Fibroblast of mammary gland (primary cell): ENCODE data around the gene PTPN21.
A peak's percentile ranks its signal among the peaks of the same experiment; 100 is the strongest.

Experiments
- DNase-seq: peaks from one replicate; pipeline ENCODE4 v3.0.0-alpha.2; 2010; ENCODE audit warnings: low read depth
- H3K4me3 ChIP-seq: 2 replicates; pipeline ENCODE4 v1.5.1; 2011; ENCODE audit warnings: low read depth, mild to moderate bottlenecking, low read length, moderate library complexity; ENCODE audit not compliant: control insufficient read depth
- TF ChIP-seq, protein P1 (sequence below): conservative IDR thresholded peaks from 2 replicates; pipeline ENCODE4 v1.5.1; 2011; ENCODE audit warnings: low read depth, low read length, inconsistent platforms; ENCODE audit not compliant: control insufficient read depth, insufficient read depth

The PTPN21 gene

DNA sequence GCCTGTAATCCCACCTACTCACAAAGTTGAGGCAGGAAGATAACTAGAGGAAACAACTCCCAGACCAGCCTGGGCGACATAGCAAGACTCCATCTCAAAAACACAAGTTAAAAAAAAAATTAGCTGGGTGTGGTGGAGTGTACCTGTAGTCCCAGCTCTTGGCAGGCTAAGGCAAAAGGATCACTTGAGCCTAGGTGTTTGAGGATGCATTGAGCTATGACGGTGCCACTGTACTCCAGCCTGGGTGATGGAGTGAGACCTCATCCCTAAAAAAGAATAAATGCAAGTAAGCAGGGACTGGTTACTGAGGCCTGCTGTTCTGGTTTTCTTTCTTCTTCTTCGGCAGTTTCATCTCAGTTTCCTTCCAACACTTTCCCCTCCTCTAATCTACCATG is 7.4 kb downstream of the PTPN21 start:
- H3K4me3 ChIP-seq, result no peak overlapping the region
- DNase-seq, result no peak
- TF ChIP-seq, protein P1, sequence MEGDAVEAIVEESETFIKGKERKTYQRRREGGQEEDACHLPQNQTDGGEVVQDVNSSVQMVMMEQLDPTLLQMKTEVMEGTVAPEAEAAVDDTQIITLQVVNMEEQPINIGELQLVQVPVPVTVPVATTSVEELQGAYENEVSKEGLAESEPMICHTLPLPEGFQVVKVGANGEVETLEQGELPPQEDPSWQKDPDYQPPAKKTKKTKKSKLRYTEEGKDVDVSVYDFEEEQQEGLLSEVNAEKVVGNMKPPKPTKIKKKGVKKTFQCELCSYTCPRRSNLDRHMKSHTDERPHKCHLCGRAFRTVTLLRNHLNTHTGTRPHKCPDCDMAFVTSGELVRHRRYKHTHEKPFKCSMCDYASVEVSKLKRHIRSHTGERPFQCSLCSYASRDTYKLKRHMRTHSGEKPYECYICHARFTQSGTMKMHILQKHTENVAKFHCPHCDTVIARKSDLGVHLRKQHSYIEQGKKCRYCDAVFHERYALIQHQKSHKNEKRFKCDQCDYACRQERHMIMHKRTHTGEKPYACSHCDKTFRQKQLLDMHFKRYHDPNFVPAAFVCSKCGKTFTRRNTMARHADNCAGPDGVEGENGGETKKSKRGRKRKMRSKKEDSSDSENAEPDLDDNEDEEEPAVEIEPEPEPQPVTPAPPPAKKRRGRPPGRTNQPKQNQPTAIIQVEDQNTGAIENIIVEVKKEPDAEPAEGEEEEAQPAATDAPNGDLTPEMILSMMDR, result no peak

DNA sequence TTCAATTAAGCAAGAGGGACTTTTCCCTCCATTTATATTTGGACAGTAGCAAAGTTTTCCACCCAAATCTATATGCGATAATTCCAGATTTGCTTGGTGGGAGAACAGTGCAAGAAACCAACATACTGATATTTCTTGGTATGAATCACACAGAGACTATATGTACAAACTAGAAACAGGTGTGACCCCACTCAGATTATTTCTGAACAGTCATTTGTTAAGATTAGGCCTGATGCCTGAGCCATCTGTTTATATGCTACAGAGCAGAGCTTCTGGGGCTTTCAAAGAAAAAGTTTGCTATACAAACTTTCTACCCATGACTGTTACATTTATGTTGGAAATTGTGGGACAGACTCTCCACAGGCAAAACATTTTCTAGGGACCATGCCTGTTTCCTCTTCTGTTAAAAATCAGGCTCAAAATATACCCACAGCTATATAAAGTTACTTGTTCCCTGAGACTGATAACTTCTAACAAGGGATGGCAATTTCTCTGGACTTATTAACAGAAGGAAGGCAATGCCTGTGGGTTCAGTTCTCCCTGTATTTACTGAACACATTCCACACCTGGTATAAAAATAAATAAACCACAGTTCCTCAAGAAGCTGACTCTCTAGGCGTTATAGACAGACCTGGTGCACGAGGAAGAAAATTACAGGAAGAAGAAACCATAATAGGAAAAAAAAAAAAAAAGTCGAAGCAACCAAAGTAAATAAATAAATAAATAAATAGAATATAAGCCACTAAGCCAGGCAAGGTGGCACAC is 8.0 kb downstream of the PTPN21 start:
- DNase-seq, result peak; percentile 34
- H3K4me3 ChIP-seq, result no peak overlapping the region
- TF ChIP-seq, protein P1, result no peak

DNA sequence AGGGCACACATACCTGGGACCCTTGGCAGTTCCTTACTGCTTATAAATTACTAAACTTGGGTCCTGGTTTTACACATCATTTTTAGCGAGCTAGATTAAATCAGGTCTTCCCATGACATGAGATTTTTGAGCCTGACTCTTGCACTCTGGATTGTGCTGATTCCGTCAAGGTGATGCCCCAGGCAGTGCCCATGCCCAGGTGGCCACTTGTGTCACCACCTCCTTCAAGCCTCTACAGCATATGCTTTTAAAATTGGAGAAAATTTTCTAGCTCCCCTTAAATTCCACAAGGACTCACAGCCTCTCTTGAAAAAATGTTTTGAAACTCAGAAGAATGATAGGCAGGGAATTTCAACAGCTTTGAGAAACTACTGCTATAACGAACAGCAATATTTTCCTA is 9.6 kb downstream of the PTPN21 start:
- DNase-seq, result no peak
- H3K4me3 ChIP-seq, result no peak overlapping the region
- TF ChIP-seq, protein P1, result no peak

DNA sequence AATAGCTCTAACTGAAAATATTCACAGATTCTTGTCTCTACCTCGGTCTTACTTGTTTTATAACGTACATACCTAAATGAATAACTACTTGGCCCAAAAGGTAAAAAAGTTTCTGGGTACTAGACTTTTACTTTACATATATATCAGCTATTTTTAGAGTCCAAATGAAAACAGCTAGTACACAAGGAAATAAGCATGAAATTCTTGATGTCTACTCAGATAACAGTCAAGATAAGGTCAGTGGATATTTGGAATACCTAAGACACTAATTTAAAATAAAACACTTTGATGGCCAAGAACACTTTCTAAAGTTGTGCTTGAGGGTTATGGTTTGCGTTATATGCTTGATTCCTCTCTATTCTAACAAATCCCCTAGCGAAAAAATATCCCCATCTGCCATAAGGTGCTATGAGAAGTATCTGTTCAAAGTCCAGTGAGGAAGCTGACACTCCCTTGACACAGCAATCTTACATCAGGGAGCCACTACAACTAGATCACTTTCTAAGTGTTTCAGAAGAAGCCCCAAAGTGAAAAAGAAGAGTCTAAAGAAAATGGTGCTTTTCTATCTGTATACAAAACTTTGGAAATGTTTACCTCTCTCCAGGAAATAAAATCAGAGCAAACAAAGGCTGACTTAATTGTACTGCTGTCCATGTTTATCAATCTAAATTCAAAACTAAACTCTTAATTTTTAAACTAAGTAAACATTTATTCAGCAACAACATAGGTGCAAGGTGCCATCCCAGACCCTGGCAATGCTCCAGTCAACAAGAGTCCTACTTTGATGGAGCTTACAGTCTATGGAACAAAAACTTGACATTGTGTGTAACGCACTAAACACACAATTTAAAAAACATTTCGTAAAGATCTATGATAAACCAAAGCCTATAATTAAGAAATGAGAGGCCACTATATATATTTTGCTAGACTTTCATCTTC is 11.7 kb downstream of the PTPN21 start:
- no peak overlapping the region for H3K4me3 ChIP-seq
- no peak for DNase-seq
- TF ChIP-seq, protein P1, result no peak

DNA sequence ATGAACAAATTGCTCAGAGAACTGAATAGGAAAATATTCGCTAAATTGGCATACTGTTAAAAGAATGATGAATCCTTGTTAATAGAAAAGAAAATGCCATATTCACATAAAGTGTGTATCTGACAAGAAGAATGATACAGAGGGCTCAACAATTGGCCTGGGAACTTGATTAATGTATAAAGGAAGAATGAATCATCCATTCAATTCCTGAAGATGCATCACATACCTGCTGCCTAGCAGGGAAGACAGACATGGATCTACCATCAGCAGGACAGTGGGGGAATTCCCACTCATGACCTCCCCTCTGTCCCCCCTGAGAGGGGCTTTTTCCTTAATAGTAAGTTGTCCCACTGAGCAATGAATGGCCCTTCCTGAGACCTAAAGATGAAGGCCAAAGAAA is 13.5 kb downstream of the PTPN21 start:
- DNase-seq, result no peak
- no peak overlapping the region for H3K4me3 ChIP-seq
- TF ChIP-seq, protein P1, result no peak

DNA sequence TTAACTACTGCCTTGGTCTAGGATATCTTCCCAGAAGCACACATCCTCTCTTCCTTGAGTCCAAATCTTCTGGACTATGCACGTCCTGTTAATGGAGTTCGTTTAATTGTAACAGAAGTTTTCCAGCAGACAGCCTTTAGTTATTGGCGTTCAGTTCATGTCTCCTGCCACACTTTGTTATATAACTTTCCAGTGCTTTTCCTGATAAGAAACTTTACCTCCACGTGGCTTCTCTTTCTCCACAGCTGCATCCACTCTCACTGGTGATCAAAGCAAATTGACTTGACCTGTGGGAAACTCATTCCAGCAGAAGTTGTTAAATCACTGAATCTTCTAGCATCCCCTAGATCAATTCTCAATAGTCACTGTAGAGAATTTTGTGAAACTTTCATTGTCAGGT is 19.0 kb downstream of the PTPN21 start:
- no peak for DNase-seq
- TF ChIP-seq, protein P1, result no peak
- H3K4me3 ChIP-seq, result no peak overlapping the region
